ENCODE measurements around the gene PRCC.

GRCh38 chr1:156785458-156785857 is 18.1 kb downstream of the PRCC start:
- no peak for TF ChIP-seq POLR2AphosphoS5 (IDR thresholded peaks at IDR 0.05)
- TF ChIP-seq, protein P1, sequence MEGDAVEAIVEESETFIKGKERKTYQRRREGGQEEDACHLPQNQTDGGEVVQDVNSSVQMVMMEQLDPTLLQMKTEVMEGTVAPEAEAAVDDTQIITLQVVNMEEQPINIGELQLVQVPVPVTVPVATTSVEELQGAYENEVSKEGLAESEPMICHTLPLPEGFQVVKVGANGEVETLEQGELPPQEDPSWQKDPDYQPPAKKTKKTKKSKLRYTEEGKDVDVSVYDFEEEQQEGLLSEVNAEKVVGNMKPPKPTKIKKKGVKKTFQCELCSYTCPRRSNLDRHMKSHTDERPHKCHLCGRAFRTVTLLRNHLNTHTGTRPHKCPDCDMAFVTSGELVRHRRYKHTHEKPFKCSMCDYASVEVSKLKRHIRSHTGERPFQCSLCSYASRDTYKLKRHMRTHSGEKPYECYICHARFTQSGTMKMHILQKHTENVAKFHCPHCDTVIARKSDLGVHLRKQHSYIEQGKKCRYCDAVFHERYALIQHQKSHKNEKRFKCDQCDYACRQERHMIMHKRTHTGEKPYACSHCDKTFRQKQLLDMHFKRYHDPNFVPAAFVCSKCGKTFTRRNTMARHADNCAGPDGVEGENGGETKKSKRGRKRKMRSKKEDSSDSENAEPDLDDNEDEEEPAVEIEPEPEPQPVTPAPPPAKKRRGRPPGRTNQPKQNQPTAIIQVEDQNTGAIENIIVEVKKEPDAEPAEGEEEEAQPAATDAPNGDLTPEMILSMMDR (IDR thresholded peaks at IDR 0.05) = no peak

Data from esophagus muscularis mucosa (tissue), 3 donors.